AG10803 (cell line): ENCODE measurements around the gene OTOA.

Source experiments
- DNase-seq: peaks from one replicate; pipeline ENCODE4 v3.0.0; 2010; ENCODE audit warnings: low read depth
- H3K4me3 ChIP-seq: 2 replicates; pipeline ENCODE4 v1.5.1; 2011; ENCODE audit warnings: mild to moderate bottlenecking, low read length, control low read depth
- CTCF ChIP-seq: conservative IDR thresholded peaks from 2 replicates; pipeline ENCODE4 v1.5.1; 2011; ENCODE audit warnings: mild to moderate bottlenecking, low read length, control low read depth, inconsistent platforms

OTOA gene

DNA sequence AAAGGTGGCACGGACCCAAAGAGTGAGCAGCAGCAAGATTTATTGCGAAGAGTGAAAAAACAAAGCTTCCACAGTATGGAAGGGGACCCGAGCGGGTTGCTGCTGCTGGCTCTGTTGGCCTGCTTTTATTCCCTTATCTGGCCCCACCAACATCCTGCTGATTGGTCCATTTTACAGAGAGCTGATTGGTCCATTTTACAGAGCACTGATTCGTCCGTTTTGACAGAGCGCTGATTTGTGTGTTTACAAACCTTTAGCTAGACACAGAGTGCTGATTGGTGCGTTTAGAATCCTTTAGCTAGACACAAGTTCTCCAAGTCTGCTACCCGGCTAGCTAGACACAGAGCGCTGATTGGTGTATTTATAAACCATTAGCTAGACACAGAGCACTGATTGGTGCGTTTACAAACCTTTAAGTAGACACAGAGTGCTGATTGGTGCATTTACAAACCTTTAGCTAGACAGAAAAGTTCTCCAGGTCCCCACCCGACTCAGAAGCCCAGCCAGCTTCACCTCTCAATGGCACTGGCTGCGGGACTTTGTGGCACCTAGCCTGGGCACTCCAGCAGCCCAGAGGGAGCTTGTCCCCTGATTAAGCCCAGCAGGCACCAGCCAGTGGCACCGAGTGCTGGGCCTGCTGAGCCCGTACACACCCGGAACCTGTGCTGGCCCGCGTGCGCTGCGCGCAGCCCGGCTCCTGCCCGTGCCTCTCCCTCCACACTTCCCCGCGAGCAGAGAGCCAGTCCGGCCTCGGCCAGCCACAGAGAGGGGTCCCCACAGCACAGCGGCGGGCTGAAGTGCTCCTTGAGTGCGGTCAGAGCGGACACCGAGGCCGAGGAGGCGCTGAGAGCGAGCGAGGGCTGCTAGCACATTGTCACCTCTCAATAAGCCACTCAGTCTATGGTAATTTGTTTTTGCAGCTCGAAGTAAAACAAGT lies 26.5 kb upstream of the OTOA start:
- TF ChIP-seq CTCF = no peak
- no peak overlapping the region for H3K4me3 ChIP-seq
- DNase-seq = no peak

DNA sequence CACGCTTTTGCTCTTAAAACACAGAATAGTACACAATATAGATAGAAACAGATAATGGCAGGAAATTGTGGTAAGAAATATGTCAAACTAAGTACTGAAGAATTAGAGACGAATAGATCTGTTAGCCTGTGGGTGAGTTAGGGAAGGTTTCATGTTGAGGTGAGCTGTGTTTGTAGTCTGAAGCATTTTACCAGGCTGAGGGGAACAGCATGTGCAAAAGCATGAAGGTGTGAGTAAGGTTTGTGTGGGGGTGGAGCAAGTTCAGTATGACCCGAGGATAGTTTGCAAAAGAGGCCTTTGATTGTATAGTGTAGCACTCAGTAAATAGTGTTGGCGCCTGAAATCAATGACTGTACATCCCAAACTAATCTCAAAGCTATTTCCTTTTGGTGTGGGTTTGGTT lies 25.2 kb upstream of the OTOA start:
- no peak for TF ChIP-seq CTCF
- DNase-seq = peak; percentile 53
- no peak overlapping the region for H3K4me3 ChIP-seq

- no peak for DNase-seq
- TF ChIP-seq CTCF = no peak
- no peak overlapping the region for H3K4me3 ChIP-seq
Measured at GRCh38 chr16:21639493-21639892, 24.3 kb upstream of the OTOA start.

GRCh38 chr16:21641916-21642315 lies 21.9 kb upstream of the OTOA start:
- no peak overlapping the region for H3K4me3 ChIP-seq
- TF ChIP-seq CTCF = no peak
- DNase-seq = no peak

DNA sequence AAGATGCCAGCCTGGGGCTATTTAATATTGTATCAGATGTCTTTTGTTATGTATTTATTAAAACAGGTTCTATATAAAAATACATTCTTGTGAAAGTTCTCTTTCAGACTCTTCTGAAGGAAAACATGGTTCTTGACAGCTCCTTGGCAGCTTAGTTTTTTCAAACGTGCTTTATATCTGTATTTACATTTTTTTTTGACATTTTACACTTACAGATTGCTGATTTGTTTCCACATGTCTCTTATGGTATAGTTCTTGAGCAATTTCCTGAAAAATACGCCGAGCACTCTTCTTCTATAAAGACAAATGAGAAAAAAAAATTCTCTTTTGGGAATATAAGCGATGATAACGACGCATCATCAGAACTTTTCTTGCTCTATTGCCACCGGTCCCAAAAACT lies 20.9 kb upstream of the OTOA start:
- H3K4me3 ChIP-seq = no peak overlapping the region
- TF ChIP-seq CTCF = no peak
- DNase-seq = no peak

DNA sequence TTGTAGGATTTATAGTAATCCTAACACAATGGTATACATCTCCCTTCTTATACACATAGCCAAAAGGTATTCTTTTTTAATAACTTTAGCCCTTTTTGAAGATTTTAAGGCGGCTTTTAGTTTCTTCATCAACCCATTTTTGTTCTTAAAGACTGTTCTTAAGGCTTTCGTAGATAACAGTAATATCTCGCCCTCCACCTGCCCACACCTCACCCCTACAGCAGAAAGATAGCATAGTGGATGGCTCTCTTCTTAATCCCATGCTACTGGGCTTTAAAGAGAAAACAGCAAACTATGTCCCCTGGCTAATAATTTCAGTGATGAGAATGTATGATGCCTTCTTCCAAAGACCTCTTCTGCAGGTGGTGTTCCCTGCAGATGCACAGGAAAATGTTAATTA lies 20.0 kb upstream of the OTOA start:
- H3K4me3 ChIP-seq = no peak overlapping the region
- DNase-seq = no peak
- no peak for TF ChIP-seq CTCF

DNA sequence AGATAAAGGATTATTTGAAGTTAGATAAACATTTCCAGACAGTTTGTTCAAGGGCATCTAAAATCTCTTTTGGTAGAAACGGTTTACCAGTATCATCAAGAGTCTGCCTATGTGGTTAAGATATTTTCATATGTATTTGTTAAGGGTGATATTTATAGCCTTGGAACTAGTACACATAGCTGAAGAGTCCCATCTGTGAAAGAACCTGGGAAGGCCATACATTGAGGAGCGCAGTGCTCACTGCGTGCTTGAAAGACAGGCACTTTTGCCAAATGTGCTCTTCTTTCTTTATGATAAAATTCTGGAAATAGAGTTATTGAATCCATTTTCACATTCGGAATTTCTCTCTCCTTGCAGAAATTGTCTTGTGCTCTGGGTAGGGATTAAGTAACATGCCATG lies 19.1 kb upstream of the OTOA start:
- DNase-seq = no peak
- H3K4me3 ChIP-seq = no peak overlapping the region
- TF ChIP-seq CTCF = no peak
